Endodermal cell (in vitro differentiated cells): ENCODE measurements around the gene MSMB. TPM values are rescaled to one million over a fixed set of nuclear protein-coding genes. Genes with fewer than 3 reads are reported as not detected.
"Not testable (repeated sequence)": the region's sequence is repeated elsewhere in the genome, so short reads cannot be mapped to it uniquely, and the experiment has no call there.

ENCODE experiments used
- DNase-seq: peaks from one replicate; pipeline ENCODE4 v3.0.0-alpha.2; 2017
- H3K27ac ChIP-seq: 2 replicates; pipeline ENCODE4 v1.5.1; 2013; ENCODE audit warnings: mild to moderate bottlenecking, low read depth, low read length, moderate library complexity
- H3K27me3 ChIP-seq: 2 replicates; pipeline ENCODE4 v1.6.1; 2013; ENCODE audit warnings: mild to moderate bottlenecking, low read length, moderate library complexity; ENCODE audit not compliant: insufficient read depth, control insufficient read depth, poor library complexity, severe bottlenecking
- H3K36me3 ChIP-seq: 2 replicates; pipeline ENCODE4 v1.7.0; 2013; ENCODE audit warnings: mild to moderate bottlenecking, low read length, moderate library complexity; ENCODE audit not compliant: control insufficient read depth, insufficient read depth
- H3K4me1 ChIP-seq: one replicate; pipeline ENCODE4 v1.7.0; 2013; ENCODE audit warnings: low read length; ENCODE audit not compliant: control insufficient read depth, insufficient read depth
- H3K4me3 ChIP-seq: 2 replicates; pipeline ENCODE4 v1.5.1; 2013; ENCODE audit warnings: mild to moderate bottlenecking, low read length, moderate library complexity
- H3K9ac ChIP-seq: 2 replicates; pipeline ENCODE4 v1.6.1; 2013; ENCODE audit warnings: mild to moderate bottlenecking, low read length, moderate library complexity; ENCODE audit not compliant: poor library complexity, severe bottlenecking; ENCODE audit errors: extremely low read depth
- H3K9me3 ChIP-seq: 2 replicates; pipeline ENCODE4 v1.6.1; 2013; ENCODE audit warnings: mild to moderate bottlenecking, low read length, moderate library complexity; ENCODE audit not compliant: control insufficient read depth
- H3K27ac Mint-ChIP-seq: 2 replicates; pipeline ENCODE4 v1.8.0; 2020; ENCODE audit warnings: mixed read lengths
- H3K27me3 Mint-ChIP-seq: 2 replicates; pipeline ENCODE4 v1.8.0; 2021; ENCODE audit warnings: mild to moderate bottlenecking, mixed read lengths; ENCODE audit not compliant: insufficient read depth
- H3K36me3 Mint-ChIP-seq: 2 replicates; pipeline ENCODE4 v1.8.0; 2020; ENCODE audit warnings: low read depth, mixed read lengths
- H3K4me1 Mint-ChIP-seq: 2 replicates; pipeline ENCODE4 v1.8.0; 2020; ENCODE audit warnings: mixed read lengths
- H3K4me3 Mint-ChIP-seq: 2 replicates; pipeline ENCODE4 v1.8.0; 2020; ENCODE audit warnings: mild to moderate bottlenecking, moderate library complexity, mixed read lengths
- H3K9me3 Mint-ChIP-seq: 2 replicates; pipeline ENCODE4 v1.8.0; 2020; ENCODE audit warnings: mild to moderate bottlenecking, mixed read lengths
- WGBS, 2 experiments: methylation state at CpG; one replicate each; pipeline versions ENCODE4 v1.1.5 to v1.1.7; 2013; ENCODE audit warnings: missing lambda C conversion rate in 2 of 2, mixed read lengths in 1 of 2; ENCODE audit not compliant: insufficient coverage in 1 of 2, insufficient read length in 1 of 2; 5-methylcytosine and 5-hydroxymethylcytosine counted together
- total RNA-seq, 2 donors: library from RNA; stranded (reverse); fragmentation: NEBNext Ultra II Directional in 1 of 2; extraction: Animal tissue kit (Norgen Biotek cat#: 25700) in 1 of 2; gene quantifications; 2 replicates in 1 of 2; 3 replicates in 1 of 2; pipeline ENCODE4 v1.2.1, GENCODE V29; 2021
- TF ChIP-seq, protein P1 (sequence below): fragments of 200-600 bp; sonication (generic); conservative IDR thresholded peaks from 2 replicates; pipeline ENCODE4 v1.5.0; 2021; ENCODE audit warnings: antibody characterized with exemption, mild to moderate bottlenecking

The MSMB gene
- total RNA-seq, 2 donors from 2014 or later = 2.4 to 2.9 TPM

DNA sequence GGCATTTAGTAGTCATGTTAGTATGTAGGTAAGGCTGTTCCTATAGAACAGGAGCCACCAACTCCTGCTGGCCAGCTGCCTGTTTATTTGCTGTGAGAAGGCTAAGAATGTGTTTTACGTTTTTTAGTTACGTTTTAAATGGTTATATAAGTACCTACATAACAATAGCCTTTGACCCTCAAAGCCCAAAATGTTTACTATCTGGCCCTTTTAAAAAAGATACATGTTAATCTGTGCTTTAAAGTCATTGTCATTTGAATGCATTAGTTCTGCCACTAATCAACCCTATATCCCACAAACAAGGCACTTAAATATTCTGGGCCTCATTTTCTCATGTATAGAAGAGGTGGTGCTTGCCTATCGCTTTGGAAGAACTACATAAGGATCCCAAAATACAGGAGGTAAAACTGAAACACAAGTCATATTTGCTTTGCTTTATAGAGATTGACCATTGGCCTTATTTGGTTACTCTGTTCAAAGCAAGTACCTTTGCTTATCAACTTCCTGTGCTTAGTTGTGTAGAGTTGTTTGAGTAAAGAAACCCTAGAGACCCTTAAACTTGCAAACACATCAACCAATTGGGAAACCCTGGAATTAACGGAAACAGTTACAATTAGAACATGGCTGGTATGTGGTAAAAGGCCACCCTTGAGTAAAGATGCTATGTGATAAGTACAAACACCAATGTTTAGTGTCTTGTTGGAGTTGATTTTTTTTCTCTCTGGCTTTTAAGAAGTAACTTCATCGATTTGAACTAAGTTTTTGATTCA is 47.9 kb downstream of the MSMB start:
- Mint-ChIP-seq H3K4me3 (no peak overlapping the region), H3K4me1 (peaks cover 1% of the 10 kb centered on the region), H3K9me3 (peaks cover 19% of the 10 kb centered on the region), H3K36me3 (peaks cover 78% of the 10 kb centered on the region), H3K27ac (no peak overlapping the region), H3K27me3 (no peaks in the 10 kb centered on the region)
- Histone ChIP-seq H3K4me3 (no peak overlapping the region), H3K9me3 (peaks cover 28% of the 10 kb centered on the region), H3K27ac (no peak overlapping the region), H3K27me3 (no peaks in the 10 kb centered on the region), H3K36me3 (peaks cover 75% of the 10 kb centered on the region), H3K4me1 (no peaks in the 10 kb centered on the region), H3K9ac (no peak overlapping the region)
- TF ChIP-seq, protein P1, sequence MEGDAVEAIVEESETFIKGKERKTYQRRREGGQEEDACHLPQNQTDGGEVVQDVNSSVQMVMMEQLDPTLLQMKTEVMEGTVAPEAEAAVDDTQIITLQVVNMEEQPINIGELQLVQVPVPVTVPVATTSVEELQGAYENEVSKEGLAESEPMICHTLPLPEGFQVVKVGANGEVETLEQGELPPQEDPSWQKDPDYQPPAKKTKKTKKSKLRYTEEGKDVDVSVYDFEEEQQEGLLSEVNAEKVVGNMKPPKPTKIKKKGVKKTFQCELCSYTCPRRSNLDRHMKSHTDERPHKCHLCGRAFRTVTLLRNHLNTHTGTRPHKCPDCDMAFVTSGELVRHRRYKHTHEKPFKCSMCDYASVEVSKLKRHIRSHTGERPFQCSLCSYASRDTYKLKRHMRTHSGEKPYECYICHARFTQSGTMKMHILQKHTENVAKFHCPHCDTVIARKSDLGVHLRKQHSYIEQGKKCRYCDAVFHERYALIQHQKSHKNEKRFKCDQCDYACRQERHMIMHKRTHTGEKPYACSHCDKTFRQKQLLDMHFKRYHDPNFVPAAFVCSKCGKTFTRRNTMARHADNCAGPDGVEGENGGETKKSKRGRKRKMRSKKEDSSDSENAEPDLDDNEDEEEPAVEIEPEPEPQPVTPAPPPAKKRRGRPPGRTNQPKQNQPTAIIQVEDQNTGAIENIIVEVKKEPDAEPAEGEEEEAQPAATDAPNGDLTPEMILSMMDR = no peak
- WGBS, 2 experiments = 82 to 89% methylated on average over 1 to 4 of the region's 5 CpGs
- DNase-seq = no peak

DNA sequence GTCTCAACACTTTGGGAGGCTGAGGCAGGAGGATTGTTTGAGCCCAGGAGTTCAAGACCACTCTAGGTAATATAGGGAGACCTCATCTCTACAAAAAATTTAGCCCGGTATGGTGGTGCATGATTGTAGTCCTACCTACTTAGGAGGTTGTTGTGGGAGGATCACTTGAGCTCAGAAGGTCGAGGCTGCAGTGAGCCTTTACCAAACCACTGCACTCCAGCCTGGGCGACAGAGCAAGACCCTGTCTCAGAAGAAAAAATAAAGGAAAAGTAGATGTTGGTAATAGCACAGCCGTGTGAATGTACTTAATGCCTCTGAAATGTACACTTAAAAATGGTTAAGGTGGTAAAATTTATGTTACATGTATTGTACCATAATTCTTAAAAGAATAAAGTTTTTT is 48.5 kb downstream of the MSMB start:
- Histone ChIP-seq H3K9ac (no peak overlapping the region), H3K4me1 (no peaks in the 10 kb centered on the region), H3K27ac (no peak overlapping the region), H3K9me3 (peaks cover 28% of the 10 kb centered on the region), H3K27me3 (no peaks in the 10 kb centered on the region), H3K4me3 (no peak overlapping the region), H3K36me3 (peaks cover 70% of the 10 kb centered on the region)
- TF ChIP-seq, protein P1 = no peak
- Mint-ChIP-seq H3K9me3 (peaks cover 19% of the 10 kb centered on the region), H3K27ac (no peak overlapping the region), H3K27me3 (no peaks in the 10 kb centered on the region), H3K4me3 (no peak overlapping the region), H3K4me1 (peaks cover 1% of the 10 kb centered on the region), H3K36me3 (peaks cover 81% of the 10 kb centered on the region)
- 87 to 94% methylated on average over 3 to 4 of the region's 4 CpGs for WGBS, 2 experiments
- DNase-seq = no peak

DNA sequence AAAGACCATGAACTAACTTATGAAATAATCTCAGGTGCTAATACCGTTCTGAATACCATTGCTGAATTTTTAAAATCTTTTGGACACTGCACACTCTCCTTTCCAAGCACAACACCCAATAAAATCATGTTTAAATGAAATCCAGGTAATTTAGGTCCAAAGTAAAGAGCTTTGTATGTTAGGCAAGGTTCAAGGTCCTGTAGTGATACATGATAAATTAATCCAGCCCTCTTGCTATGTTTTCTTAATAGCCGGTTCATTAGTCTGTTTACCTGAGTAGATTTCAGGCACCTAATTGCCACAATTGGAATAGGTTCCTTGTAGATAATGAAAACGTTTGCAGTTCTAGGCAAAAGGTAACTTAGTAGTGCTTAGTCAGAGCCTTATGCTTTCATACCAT is 60.5 kb downstream of the MSMB start:
- not testable (repeated sequence) for H3K4me1 ChIP-seq, H3K9me3 ChIP-seq, H3K27me3 Mint-ChIP-seq, DNase-seq, H3K27me3 ChIP-seq, H3K4me3 ChIP-seq, H3K4me3 Mint-ChIP-seq, H3K4me1 Mint-ChIP-seq, H3K9me3 Mint-ChIP-seq, H3K27ac ChIP-seq, H3K9ac ChIP-seq, H3K27ac Mint-ChIP-seq
- H3K36me3 Mint-ChIP-seq = peaks cover 34% of the 10 kb centered on the region
- WGBS, 2 experiments = 91 to 92% methylated on average over 2 to 3 of the region's 3 CpGs
- H3K36me3 ChIP-seq = peaks cover 35% of the 10 kb centered on the region

DNA sequence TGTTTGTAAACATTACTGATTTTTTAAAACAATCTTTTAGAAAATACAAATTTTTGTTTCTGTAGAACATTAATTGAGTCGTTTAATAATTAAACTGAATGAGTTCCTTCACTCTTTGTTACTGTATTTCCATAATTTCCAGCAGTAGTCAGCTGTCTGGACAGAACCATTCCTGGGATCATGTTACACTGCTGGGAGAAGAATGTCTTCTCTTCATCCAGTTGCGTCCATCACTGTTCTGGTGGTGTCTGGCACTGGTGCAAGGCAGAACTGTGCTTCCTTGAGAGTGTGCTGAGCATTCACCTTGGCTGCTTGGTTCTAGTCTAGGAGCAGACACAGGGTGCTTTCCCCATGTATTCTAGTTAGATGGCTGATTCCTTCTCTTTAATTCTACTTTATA is 61.6 kb downstream of the MSMB start:
- not testable (repeated sequence) for H3K4me3 ChIP-seq, H3K4me1 Mint-ChIP-seq, H3K9me3 Mint-ChIP-seq, H3K27me3 Mint-ChIP-seq, H3K9ac ChIP-seq, H3K27ac ChIP-seq, DNase-seq, H3K27ac Mint-ChIP-seq, H3K4me3 Mint-ChIP-seq, H3K9me3 ChIP-seq, H3K4me1 ChIP-seq, H3K27me3 ChIP-seq
- peaks cover 28% of the 10 kb centered on the region for H3K36me3 ChIP-seq
- 95% methylated on average over 2 of the region's 2 CpGs; no CpG with 5 or more reads in 1 of the 2 experiments for WGBS, 2 experiments
- peaks cover 28% of the 10 kb centered on the region for H3K36me3 Mint-ChIP-seq
